OCI-LY3 (cell line): ENCODE data around the gene FAF2.

ENCODE experiments used
- H2AFZ ChIP-seq: fragments of 200-600, 300-600 bp; shearing (Covaris generic); 2 replicates; pipeline ENCODE4 v1.6.0; 2014; ENCODE audit warnings: antibody characterized with exemption, low read depth, low read length
- H3K27ac ChIP-seq: fragments of 200-600, 300-600 bp; sonication (generic); 2 replicates; pipeline ENCODE4 v1.5.1; 2014; ENCODE audit warnings: mild to moderate bottlenecking, low read length, moderate library complexity, mixed read lengths
- H3K27me3 ChIP-seq: fragments of 200-600, 300-600 bp; sonication (generic); 2 replicates; pipeline ENCODE4 v1.6.1; 2014; ENCODE audit warnings: low read depth, low read length, mixed read lengths
- H3K36me3 ChIP-seq: fragments of 200-600, 300-600 bp; sonication (generic); replicated peaks from 2 replicates; pipeline ENCODE3; 2014; ENCODE audit warnings: low read depth, low read length, mixed read lengths
- H3K4me1 ChIP-seq: fragments of 300-600, 200-600 bp; sonication (generic); 2 replicates; pipeline ENCODE4 v1.6.1; 2014; ENCODE audit warnings: low read length, mixed read lengths
- H3K4me2 ChIP-seq: fragments of 200-600, 300-600 bp; sonication (generic); 2 replicates; pipeline ENCODE4 v1.6.1; 2014; ENCODE audit warnings: low read length, mixed read lengths
- H3K4me3 ChIP-seq: fragments of 300-600, 200-600 bp; sonication (generic); 2 replicates; pipeline ENCODE4 v1.5.1; 2014; ENCODE audit warnings: antibody characterized with exemption, mild to moderate bottlenecking, low read length, moderate library complexity
- H3K79me2 ChIP-seq: fragments of 300-600, 200-600 bp; shearing (Covaris generic); 2 replicates; pipeline ENCODE4 v1.6.1; 2014; ENCODE audit warnings: mild to moderate bottlenecking, low read length, mixed read lengths
- H3K9ac ChIP-seq: fragments of 300-600, 200-600 bp; shearing (Covaris generic); 2 replicates; pipeline ENCODE4 v1.6.0; 2014; ENCODE audit warnings: mild to moderate bottlenecking, low read length, moderate library complexity
- H3K9me3 ChIP-seq: fragments of 200-600, 300-600 bp; shearing (Covaris generic); 2 replicates; pipeline ENCODE4 v1.6.1; 2014; ENCODE audit warnings: low read length, mixed read lengths; ENCODE audit not compliant: insufficient read depth
- H4K20me1 ChIP-seq: fragments of 200-600, 300-600 bp; sonication (generic); 2 replicates; pipeline ENCODE4 v1.6.1; 2016; ENCODE audit warnings: low read length, mixed read lengths; ENCODE audit not compliant: insufficient read depth
- EZH2phosphoT487 ChIP-seq: fragments of 200-600 bp; shearing (Covaris generic); IDR thresholded peaks from 2 replicates; pipeline ENCODE4 v1.6.1; 2018; ENCODE audit warnings: antibody characterized with exemption, mixed run types, low read depth
- TF ChIP-seq, protein P1 (sequence below): fragments of 200-600, 300-600 bp; sonication (generic); IDR thresholded peaks from 2 replicates; pipeline ENCODE4 v1.5.1; 2014; ENCODE audit warnings: antibody characterized with exemption, low read length, low read depth

Gene FAF2

GRCh38 chr5:176536902-176537553, 88.8 kb downstream of the FAF2 start, which contains the start of gene RNF44:
Gene RNF44 (minus strand): TSS chr5:176537402. CDS start chr5:176532472, 4,930 bp downstream.
- Histone ChIP-seq H3K27ac (peak within 1 kb of the TSS; percentile 81), H3K9ac (peak within 1 kb of the TSS; percentile 97), H3K27me3 (no peaks in the 10 kb centered on the region), H3K4me1 (peaks cover 41% of the 10 kb centered on the region), H4K20me1 (peaks cover 29% of the 10 kb centered on the region), H3K9me3 (no peaks in the 10 kb centered on the region), H3K4me2 (peak within 1 kb of the TSS; percentile 90), H3K36me3 (peaks cover 16% of the 10 kb centered on the region), H3K79me2 (peaks cover 50% of the 10 kb centered on the region), H2AFZ (peak within 1 kb of the TSS; percentile 41; the same call in 1 of the 2 replicates), H3K4me3 (peak within 1 kb of the TSS; percentile 94)
- TF ChIP-seq, protein P1, sequence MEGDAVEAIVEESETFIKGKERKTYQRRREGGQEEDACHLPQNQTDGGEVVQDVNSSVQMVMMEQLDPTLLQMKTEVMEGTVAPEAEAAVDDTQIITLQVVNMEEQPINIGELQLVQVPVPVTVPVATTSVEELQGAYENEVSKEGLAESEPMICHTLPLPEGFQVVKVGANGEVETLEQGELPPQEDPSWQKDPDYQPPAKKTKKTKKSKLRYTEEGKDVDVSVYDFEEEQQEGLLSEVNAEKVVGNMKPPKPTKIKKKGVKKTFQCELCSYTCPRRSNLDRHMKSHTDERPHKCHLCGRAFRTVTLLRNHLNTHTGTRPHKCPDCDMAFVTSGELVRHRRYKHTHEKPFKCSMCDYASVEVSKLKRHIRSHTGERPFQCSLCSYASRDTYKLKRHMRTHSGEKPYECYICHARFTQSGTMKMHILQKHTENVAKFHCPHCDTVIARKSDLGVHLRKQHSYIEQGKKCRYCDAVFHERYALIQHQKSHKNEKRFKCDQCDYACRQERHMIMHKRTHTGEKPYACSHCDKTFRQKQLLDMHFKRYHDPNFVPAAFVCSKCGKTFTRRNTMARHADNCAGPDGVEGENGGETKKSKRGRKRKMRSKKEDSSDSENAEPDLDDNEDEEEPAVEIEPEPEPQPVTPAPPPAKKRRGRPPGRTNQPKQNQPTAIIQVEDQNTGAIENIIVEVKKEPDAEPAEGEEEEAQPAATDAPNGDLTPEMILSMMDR: no peak
- TF ChIP-seq EZH2phosphoT487: no peak

DNA sequence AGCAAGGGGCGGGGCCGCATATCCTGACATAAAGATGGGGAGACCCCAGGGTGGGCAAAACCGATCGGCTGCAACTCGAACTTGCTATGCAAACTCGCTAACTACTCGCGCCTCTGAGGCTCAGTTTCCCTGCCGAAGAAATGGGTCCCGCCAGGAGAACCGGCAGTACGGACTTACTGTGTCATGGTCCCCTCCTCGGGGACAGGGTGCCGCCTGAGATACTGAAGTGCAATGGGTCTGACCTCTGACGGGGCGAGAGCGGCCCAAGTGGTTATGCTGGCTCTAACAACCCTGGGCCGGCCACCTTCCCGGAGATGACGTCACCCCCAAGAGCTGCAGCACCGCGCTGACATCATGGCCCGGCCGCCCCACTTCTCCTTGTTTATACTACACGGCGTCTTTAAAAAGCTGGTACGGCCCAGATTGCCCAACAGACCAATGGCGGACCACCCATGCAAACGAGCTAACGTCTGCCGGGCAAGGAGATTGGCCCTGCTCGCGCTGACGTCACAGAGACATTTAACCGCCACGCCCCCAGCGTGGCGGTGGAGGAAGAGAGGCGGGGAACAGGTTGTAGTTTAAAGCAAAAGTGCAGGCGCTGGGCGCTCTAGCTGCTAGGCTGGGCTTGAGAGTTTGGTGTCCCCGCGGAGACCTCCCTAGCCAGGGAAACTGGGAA, 89.5 kb downstream of the FAF2 start:
- peak overlapping the region; percentile 94 for H3K4me3 ChIP-seq
- peak overlapping the region; percentile 41; the same call in 1 of the 2 replicates for H2AFZ ChIP-seq
- TF ChIP-seq, protein P1: no peak
- TF ChIP-seq EZH2phosphoT487: no peak
- H3K27ac ChIP-seq: peak overlapping the region; percentile 81
- no peaks in the 10 kb centered on the region for H3K9me3 ChIP-seq
- H3K4me2 ChIP-seq: peak overlapping the region; percentile 80
- peaks cover 16% of the 10 kb centered on the region for H3K36me3 ChIP-seq
- H3K79me2 ChIP-seq: peaks cover 44% of the 10 kb centered on the region
- H3K4me1 ChIP-seq: peaks cover 47% of the 10 kb centered on the region
- peak overlapping the region; percentile 97 for H3K9ac ChIP-seq
- no peaks in the 10 kb centered on the region for H3K27me3 ChIP-seq
- peaks cover 26% of the 10 kb centered on the region for H4K20me1 ChIP-seq

DNA sequence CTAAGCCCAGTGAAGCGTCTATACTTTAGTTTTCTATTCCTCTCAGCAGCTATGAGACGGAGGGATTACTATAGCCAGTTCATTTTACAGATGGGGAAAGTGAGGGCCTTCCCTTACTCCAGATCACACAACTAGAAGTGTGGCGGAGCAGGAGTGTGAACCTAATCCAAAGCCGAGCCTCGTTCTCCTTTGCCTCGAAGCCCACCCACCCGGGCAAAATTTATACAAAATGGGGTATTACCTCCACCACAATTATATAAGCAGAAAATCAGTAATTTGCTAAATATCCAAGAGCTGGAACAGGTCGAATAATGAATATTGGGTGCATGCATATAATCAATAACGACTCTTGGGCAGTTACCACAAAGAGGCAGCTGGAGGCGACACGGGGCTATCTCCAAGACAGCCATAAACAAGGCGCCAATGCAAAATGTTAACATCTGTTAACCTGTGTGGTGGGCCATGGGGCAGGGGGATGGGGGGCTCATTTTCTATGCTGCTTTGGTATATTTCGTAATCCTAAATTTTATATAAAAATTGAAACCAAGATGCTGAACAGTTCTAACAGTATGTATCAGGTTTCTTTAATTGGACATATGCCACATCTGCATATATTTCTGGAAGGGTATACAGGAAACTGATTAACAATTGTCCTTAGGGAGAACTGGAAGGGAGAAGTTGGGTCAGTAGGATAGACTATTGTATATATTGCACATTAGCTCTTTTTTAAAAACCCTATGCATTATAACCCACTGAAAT, 90.2 kb downstream of the FAF2 start:
- peaks cover 46% of the 10 kb centered on the region for H3K4me1 ChIP-seq

More for the DNA sequence above, 90.2 kb downstream of the FAF2 start:
- no peaks in the 10 kb centered on the region for H3K9me3 ChIP-seq
- H3K79me2 ChIP-seq: peaks cover 36% of the 10 kb centered on the region
- peaks cover 9% of the 10 kb centered on the region for H3K36me3 ChIP-seq
- peak overlapping the region; percentile 52 for H3K27ac ChIP-seq
- no peak for TF ChIP-seq EZH2phosphoT487
- TF ChIP-seq, protein P1: no peak; the same call in 1 of the 2 replicates
- H4K20me1 ChIP-seq: peaks cover 19% of the 10 kb centered on the region
- H3K4me3 ChIP-seq: peak overlapping the region; percentile 94
- no peaks in the 10 kb centered on the region for H3K27me3 ChIP-seq
- H3K9ac ChIP-seq: peak overlapping the region; percentile 50
- H2AFZ ChIP-seq: no peak overlapping the region
- H3K4me2 ChIP-seq: peak overlapping the region; percentile 80
